HG03039 (cell line): ENCODE measurements around the gene TCF7.

Experiments used
- ATAC-seq: cut with Tn5 transposase; IDR thresholded peaks from one replicate; pipeline ENCODE4 v1.9.1; 2021; ENCODE audit warnings: mild to moderate bottlenecking, moderate library complexity; ENCODE audit not compliant: unreplicated experiment

The TCF7 gene

DNA sequence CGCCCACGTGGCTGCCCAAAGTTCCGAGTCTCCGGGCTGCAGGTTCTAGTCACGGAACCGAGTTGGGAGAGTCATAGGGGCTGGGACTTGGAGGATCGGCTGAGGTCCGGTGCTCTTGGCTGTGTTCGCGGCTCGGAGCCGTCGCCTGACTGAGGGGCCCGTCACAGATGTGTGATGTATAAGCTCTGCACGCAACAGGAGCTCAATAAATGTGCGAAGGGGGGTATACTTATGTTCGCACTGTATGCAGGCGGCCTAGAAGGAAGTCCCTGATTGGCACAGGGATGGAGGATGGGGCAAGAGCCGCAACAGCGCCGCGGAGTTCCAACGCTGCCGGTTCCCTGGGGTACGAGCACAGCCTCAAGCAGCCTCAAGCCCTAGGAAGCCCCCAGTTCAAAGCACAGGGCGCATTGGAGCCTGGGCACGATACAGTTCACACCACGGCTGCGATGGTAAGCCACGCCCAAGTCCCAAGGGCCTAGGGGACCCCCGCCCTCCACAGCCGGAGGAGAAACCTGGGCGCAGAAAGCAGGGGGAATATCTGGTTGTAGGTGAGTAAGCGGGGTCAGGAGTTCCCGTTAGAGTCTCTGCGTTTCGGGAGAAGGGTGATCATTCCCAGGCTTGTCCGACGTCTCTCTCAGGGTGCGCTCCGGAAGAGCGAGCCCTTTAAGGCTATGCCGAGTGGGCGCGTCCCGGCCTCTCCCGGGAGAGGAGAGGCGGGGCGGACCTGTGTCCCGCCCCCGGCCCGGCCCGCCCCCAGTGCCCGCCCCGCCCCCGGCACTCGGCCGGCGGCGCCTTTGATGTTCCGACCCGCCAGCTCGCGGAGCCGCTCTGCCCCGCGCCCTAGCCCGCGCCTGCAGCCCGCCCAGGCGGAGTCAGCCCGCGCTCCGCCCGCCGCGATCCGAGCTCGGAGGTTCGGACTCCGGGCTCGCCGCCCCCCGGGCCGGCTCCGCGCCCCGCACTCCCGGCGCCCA, at the start of gene TCF7:
TCF7 (plus strand) TSS at position 780 of the 974 bp plus-strand sequence. CDS start 226 bp downstream, outside the sequence.
- peak; percentile 70 for ATAC-seq

DNA sequence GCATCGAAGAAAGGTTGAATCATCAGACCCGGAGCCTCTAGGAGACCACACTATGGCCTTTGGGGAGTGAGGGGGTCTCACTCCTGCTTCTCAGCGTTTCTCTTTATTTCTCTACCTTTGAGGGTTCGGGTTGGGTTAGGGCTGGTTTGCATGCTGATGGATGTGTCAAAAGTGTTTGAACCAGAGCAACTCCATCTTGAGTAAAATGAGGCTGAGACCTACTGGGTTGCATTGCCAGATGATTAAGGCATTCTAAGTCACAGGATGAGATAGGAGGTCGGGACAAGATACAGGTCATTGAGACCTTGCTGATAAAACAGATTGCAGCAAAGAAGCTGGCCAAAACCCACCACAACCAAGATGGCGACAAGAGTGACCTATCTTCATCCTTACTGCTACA, 44.9 kb upstream of the TCF7 start:
- ATAC-seq: no peak

DNA sequence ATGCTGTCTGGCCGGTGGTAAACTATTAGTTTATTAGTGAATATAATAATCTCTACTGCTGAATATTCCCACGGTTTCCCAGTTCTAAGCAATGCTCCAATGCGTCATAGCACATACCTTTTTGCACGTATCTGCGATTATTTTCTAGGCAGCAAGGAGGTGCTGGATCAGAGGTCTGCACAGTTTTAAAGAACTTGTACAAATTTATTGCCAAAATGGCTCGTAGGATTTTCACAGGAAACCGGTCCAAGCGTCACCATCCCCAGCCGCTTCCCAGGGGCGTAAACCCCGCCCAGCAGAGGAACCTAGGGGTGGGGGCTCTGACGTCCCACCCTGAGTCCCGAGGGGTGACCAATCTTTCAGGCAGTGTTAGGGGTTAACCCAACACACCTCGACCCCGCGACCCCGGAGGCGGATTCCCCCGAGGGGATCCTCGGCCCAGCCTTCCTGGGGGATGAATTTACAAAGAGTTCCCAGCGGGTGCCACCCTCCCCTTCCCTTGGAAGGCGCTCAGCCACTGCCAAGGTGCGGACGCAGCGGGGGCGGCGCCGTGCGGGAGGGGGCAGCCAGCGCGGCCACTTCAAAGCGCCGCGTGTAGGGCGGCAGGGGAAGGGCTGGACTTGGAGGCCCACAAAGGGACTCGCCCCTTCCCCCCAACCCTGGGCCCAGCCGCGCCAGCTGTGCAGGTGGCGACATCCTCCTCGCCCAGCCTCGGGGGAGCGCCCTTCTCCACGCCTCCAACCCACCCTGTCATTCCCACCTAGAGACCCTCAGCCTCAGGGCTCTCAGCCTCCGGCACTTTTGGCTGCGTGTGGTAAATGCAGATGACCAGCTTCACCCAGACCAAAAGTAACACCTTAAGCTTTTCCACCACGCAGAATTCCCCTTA, 43.5 kb upstream of the TCF7 start:
- ATAC-seq: no peak

DNA sequence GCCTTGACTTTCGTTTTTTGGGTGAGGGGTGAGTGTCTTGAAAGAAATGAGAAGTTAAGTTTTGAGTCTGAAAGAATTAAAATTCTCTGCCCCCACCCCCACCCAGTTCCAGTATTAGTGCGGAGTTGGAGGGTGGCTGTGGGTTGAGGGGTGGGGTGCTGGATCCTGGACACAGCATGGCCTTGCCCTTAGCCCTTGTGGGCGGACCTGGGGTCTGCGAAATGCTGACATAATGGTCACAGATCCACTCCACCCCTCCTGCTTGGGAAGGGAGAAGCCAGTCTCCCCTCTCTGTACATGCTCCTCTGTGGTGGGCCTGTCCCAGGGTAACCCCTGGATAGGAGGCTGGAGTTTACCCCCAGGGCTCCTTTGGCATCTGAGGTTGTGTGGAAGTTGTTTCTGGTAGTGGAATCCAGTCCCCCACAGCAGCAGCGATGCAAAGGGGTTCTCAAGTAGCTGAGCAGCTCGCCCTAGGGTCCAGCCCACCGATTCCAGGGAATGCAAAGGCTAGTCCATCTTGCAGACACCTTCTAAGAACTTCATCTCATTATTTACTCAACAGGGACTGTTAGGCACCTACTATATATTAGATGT, 42.8 kb upstream of the TCF7 start:
- ATAC-seq: no peak

DNA sequence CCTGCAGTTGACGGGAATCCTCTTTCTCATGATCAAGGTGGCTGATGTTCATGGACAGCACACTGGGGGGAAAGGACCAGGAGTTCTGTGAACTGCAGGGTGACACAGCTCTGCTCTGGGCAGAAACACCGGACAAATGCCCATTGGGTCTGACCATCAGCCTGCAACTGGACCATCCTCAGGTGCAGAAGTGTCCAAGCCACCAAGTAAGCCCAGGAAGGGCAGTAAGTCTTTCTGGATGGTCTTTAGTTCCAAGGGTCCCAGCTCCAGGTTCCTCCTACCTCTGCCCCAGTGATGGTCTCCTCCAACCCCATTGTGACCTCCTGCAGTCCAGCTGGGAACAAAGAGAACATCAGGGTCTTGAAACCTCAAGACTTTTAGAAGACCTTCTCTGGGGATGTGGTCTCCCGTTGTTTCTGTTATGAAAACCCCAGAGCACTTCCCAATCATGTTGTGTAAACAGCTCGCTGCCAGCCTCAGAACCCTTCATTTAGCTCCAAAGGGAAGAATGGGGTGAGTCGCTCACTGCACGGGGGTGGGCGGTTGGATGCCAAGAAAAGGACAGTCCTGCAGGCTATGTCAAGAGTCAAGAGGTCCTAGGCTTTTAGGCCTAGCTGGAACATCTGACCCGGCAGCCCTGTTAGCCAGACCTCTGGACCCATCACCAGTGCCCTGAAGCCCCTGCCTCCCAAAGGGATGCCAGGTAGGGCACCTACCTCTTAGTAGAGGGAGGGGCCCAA, 41.8 kb upstream of the TCF7 start:
- ATAC-seq: no peak

DNA sequence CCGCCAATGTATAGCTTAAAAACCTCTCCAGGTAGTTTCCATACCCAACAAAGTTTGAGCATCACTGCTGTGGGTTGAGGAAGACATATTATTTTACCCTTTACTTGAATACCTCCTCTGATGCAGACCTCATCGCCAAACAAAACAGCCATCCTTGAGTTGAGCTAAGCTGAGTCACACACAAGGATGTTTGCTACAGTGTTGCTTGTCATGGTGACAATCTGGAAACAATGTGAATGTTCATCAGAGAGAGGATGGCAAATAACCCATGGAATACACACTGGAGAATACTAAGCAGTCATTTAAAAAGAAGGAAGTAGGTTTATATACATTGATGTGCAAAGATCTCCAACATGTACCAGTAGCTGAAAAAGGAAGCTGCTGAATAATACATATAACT, 41.1 kb upstream of the TCF7 start:
- ATAC-seq: no peak

DNA sequence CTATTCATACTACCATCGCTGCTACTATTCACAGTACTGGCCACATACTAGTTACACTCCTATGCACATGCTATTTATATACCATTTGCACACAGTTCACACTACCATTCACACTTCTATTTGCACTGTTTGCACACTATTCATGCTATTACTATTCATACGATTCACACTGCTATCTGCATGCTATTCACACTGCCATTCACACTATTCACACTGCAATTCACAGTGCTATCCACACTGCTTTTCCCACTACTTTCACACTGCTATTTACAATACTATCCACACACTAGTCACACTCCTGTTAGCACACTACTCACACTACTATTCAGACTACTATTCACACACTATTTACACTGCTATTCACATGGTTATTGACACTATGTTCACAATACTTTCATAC, 39.4 kb upstream of the TCF7 start:
- no peak for ATAC-seq

DNA sequence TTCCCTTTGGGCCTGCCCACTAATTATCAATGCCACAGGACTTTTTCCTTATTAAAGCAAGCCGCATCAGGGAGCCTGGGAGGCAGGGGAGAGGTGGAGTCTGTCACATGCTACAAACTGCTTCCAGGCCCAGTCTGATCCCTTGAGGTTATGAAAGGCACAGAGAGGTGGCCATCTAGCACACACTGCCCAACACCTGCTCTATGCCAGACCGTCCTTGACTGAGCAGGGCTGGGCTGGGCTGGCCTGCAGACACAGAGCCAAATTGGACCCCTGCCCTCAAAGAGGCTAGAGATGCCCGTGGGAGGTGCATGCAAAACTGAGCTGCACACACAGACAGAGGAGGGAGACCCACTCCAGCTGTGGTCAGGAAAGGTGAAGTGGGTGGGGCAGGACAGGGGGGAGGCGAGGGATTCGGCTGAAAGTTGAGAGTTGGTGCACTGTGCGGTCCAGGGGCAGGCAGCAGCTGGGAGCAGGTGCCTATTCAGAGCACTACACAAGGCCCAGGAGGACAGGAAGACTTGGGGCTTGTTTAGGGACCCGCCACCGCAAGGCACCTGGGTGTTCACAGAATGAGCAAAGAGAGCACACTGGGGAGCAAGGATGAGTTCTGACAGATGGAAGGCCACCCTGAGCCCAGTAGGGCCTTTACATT, 36.4 kb upstream of the TCF7 start:
- ATAC-seq: no peak

DNA sequence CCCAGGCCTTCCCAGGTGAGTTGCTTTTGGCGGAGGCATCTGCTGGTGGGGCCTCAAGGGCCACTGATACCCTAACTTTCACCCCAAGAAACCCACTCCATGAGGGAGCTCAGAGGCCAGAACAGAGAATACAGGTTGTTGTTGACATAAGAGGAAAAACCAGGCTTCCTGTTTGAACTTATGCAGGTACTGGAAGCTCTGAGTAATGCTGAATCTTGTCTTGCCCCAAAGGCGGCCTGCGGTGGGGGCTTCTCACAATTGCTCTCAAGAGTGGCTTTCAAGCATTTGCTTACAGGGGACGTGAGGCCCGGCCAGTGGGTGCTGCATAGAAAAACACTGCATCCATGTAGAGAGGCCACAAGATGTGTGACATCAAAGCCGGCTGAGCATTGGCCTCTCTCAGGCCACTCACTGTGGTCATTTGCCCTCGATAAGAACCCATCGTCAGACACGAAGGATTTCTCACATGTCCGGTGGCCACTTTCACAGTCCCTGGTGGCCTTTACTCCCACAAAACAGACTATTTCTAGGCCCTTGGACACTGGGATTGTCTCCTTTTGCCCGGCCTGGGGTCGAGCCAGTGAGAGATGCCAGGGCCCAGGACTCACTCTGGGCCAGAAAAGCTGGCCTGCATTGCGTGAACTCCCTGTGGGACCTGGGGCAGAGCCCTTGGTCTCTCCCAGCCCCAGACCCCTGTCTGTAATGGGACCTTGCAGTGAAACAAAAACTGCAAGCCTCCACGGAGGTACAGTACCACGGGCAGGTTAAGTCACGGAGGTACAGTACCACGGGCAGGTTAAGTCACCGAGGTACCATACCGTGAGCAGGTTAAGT, 34.5 kb upstream of the TCF7 start:
- ATAC-seq: no peak

DNA sequence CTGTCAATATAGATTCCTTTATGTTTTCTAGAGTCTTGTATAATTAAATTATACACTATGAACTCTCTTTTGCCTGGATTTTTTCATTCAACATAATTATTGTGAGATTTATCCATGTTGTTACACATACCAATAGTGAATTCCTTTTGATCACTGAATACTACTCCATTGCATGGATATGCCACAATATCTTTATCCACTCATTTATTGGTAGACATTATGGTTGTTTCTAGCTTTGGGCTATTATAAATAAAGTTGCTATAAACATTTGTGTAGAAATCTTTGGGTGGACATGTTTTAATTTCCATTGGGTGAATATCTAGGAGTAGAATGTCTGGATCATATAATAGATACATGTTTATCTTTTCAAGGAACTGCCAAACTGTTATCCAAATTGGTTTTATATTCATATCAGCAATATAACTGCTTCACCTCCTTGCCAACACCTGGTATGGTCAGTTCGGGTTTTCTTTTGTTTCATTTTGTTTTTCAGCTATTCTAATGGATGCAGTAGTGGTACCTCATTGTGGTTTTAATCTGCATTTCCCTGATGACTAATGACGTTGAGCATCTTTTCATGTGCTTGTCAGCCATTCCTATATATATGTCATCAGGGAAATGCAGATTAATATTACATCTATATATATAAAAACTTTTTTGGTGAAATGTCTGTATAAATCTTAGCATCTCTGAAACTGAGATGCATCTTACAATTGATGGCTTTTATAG, 32.1 kb upstream of the TCF7 start:
- ATAC-seq: no peak

DNA sequence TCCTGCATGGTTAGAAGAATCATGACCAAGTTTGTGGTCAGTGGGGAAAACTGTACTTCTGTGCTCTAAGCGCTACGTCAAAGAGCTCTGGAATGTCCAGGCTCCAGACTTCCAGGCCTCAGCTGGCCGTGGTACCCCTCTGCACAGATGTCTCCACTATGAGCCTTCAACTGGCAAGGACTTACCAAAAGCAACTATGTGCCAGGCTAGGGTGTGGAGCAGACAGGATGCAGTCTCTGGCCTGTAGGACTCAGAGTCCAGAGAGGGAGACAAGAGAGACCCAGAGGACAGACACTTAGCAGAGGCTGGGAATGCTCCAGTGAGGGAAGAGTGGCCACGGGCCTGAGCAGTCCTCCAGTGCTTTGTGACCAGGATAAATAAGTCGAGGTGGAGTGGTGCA, 31.0 kb upstream of the TCF7 start:
- ATAC-seq: no peak

DNA sequence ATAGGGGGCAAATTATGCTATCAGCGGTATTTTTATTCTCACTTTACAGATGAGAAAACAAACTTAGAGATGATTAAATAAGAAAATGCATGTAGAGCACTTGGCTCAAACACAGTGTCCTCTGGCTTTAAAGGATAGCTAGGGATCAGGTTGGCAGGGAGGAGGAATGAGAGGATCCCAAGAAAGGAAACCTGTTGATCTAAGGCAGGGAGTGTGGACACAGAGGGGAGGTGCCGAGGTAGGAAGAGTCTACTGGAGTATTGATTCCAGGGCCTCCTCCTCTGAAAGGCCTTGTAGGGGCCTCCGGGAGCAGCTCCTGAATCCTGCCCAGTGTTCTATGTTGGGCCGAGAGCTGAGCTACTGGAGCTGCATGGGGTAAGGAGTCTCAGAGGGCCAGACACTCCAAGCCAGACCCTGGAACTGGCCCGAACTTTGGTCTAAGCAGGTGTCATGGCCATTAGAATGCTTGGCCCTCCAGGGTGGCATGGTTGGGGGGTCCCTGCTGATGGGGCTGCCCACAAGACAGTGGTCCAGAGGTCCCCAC, 30.4 kb upstream of the TCF7 start:
- no peak for ATAC-seq

DNA sequence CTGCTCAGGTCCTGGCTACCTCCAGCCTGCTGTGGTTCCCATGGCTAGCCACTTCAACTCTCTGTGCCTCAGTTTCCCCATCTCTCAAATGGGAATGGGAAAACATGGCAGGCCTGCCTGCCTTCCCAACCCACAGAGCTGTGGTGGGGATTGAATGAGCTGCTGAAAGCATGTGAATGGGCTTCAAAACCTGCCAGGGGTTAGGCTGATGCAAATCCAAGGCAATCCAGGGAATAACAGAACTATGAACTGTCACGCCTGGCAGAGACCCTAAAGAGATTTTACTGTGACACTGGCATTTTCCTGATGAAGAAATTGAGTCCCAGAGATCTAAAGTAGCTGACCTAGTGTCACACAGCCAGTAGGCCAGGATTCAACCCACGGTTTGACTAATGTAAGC, 29.9 kb upstream of the TCF7 start:
- no peak for ATAC-seq

DNA sequence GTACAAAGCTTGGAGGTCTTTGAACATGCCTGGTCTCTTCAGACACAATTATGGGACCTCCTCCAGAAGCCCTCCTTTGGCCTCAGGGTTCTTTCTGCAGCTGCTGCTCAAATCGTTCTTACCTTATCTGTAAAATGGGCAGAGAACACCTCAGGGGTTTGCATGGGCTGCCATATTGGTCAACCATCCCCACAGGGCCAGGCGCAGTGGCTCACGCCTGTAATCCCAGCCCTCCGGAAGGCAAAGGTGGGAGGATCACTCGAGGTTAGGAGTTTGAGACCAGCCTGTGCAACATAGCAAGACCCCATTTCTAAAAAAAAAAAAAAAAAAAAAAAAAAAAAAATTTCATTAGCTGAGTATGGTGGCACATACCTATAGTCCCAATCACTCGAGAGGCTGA, 29.1 kb upstream of the TCF7 start:
- ATAC-seq: no peak

DNA sequence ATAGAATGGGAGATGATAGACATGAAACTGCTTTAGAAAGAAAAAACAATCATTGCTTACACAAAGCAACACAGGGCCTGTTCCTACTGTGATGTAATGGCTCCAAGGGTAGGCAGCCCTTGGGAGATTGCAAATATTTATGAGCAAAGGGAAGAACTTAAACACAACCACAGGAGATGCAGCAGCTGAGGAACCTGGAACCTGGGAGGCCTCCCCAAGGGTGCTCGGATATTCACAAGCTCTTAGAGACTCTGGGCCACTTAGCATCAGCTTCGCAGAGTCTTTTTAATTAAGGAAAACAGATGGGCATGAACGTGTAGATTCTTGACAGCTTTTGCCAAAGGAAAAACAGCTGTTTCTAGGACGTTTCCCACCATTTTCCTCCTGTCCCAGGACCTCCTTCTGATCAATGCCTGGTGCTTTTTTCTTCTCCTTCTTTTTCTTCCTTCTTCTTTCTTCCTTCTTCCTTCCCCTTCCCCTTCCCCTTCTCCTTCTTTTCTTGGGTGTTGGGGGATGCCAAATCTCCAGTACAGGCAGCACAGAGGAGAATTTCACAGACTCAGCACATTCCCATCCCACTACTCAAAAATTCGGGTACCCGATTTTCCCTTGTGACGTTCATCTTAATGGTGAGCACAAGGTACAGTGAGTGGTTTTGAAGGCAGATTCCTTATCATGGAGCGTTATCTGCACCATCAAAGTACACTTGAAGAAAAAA, 28.1 kb upstream of the TCF7 start:
- no peak for ATAC-seq

DNA sequence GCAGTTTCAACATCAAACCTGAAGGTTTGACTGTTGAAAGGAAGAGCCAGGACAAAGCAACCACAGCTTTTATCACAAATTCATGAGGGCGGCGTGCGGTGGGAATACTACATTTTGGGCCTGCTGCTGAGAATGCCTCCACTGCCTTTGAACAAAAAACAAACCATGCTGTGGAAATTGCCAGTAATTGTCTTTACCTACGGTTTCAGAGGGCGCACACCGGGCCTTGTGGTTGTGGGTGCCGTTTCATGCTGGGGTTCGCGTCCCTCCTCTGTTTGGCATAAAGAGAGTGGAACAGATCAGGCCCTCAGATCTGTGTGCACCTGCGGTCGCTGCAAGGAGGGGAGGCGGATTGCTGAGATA, 27.6 kb upstream of the TCF7 start:
- ATAC-seq: no peak

DNA sequence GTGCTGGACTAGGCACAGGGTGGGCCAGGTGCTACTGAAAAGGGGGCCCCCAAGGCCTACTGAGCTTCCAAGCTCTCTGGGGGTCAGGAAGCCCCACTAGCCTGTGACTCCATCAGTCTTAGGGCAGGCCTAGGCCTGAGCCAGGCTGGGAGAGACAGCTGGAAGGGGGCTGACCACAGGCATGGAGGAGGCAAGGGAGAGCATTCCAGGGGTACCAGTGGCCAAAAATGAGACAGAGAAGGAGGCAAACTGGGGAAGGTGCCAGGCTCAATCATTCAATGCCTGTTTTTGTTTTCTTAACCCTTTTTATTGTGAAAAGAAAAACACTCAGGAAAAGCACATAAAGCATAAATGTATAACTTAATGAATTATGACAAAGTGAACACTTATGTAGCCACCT, 26.2 kb upstream of the TCF7 start:
- ATAC-seq: no peak
